IMR-90 (cell line): ENCODE results near the gene NHLRC2. TPM values are rescaled to one million over a fixed set of nuclear protein-coding genes. Genes with fewer than 3 reads are reported as not detected.

ENCODE experiments used
- ATAC-seq: fragments of 200-7000 bp; cut with Tn5 transposase; 2 replicates; pipeline ENCODE4 v1.9.1; 2020; ENCODE audit warnings: low read depth, mild to moderate bottlenecking, moderate library complexity
- BruUV-seq: library from RNA; stranded (reverse); fragments of 400-500 nt; replicated peaks from 2 replicates; lab custom pipeline; 2021; lab: Mats Ljungman, UMichigan
- CTCF ChIA-PET: fragments of 300-600 bp; formaldehyde crosslinking; extraction: SDS; loops from one replicate; lab custom pipeline; 2021; ENCODE audit warnings: antibody characterized with exemption; lab: Yijun Ruan, JAX
- POLR2A ChIA-PET: fragments of 300-600 bp; sonication (Branson Sonifier 250); formaldehyde crosslinking; loops from one replicate; lab custom pipeline; 2022; ENCODE audit warnings: antibody characterized with exemption; ENCODE audit not compliant: unreplicated experiment; lab: Charles Lee
- DNase-seq: peaks from one replicate; pipeline ENCODE4 v3.0.0; 2013
- H2AFZ ChIP-seq: replicated peaks from 2 replicates; pipeline ENCODE3; 2013; ENCODE audit warnings: low read length, mild to moderate bottlenecking; ENCODE audit not compliant: poor library complexity
- H2AK5ac ChIP-seq: 2 replicates; pipeline ENCODE4 v1.6.1; 2013; ENCODE audit warnings: low read depth, low read length, inconsistent platforms
- H2AK9ac ChIP-seq: replicated peaks from 2 replicates; pipeline ENCODE3; 2013; ENCODE audit warnings: mild to moderate bottlenecking, low read depth, low read length, moderate library complexity; ENCODE audit not compliant: poor library complexity
- H2BK120ac ChIP-seq: 2 replicates; pipeline ENCODE4 v1.6.1; 2013; ENCODE audit warnings: low read depth, low read length, inconsistent platforms
- H2BK15ac ChIP-seq: 3 replicates; pipeline ENCODE4 v1.6.1; 2013; ENCODE audit warnings: low read depth, low read length, inconsistent platforms
- H2BK20ac ChIP-seq: 2 replicates; pipeline ENCODE4 v1.6.1; 2013; ENCODE audit warnings: low read depth, mild to moderate bottlenecking, inconsistent platforms, low read length, moderate library complexity
- H2BK5ac ChIP-seq: 2 replicates; pipeline ENCODE4 v1.6.1; 2013; ENCODE audit warnings: mild to moderate bottlenecking, low read depth, low read length, inconsistent platforms; ENCODE audit not compliant: poor library complexity, severe bottlenecking
- H3K14ac ChIP-seq: replicated peaks from 2 replicates; pipeline ENCODE4 v1.6.1; 2013; ENCODE audit warnings: low read depth, low read length, inconsistent platforms
- H3K18ac ChIP-seq: 2 replicates; pipeline ENCODE4 v1.6.1; 2013; ENCODE audit warnings: low read depth, low read length, control low read depth
- H3K23ac ChIP-seq: 2 replicates; pipeline ENCODE4 v1.6.1; 2013; ENCODE audit warnings: low read depth, low read length, inconsistent platforms
- H3K27ac ChIP-seq: 2 replicates; pipeline ENCODE4 v1.5.1; 2013; ENCODE audit warnings: mild to moderate bottlenecking, control low read depth, low read length; ENCODE audit not compliant: insufficient read depth
- H3K27me3 ChIP-seq: 2 replicates; pipeline ENCODE4 v1.6.1; 2013; ENCODE audit warnings: low read length; ENCODE audit not compliant: control insufficient read depth, insufficient read depth
- H3K36me3 ChIP-seq: 2 replicates; pipeline ENCODE4 v1.6.1; 2013; ENCODE audit warnings: low read length, mixed read lengths; ENCODE audit not compliant: control insufficient read depth, insufficient read depth
- H3K4ac ChIP-seq: 2 replicates; pipeline ENCODE4 v1.6.1; 2013; ENCODE audit warnings: low read depth, low read length, inconsistent platforms
- H3K4me1 ChIP-seq: 2 replicates; pipeline ENCODE4 v1.6.1; 2013; ENCODE audit warnings: low read length, mixed read lengths; ENCODE audit not compliant: control insufficient read depth, insufficient read depth
- H3K4me2 ChIP-seq: 2 replicates; pipeline ENCODE4 v1.6.1; 2013; ENCODE audit warnings: low read depth, mild to moderate bottlenecking, control low read depth, low read length, moderate library complexity
- H3K4me3 ChIP-seq: 2 replicates; pipeline ENCODE4 v1.5.1; 2013; ENCODE audit warnings: low read depth, mild to moderate bottlenecking, control low read depth, low read length, moderate library complexity; ENCODE audit not compliant: insufficient read depth
- H3K56ac ChIP-seq: 2 replicates; pipeline ENCODE4 v1.6.1; 2013; ENCODE audit warnings: low read length, inconsistent platforms; ENCODE audit not compliant: insufficient read depth; ENCODE audit errors: extremely low read depth
- H3K79me1 ChIP-seq, 2 experiments: 2 replicates each; pipeline ENCODE4 v1.6.1; 2013; ENCODE audit warnings: low read length in 2 of 2, inconsistent platforms in 1 of 2, low read depth in 1 of 2
- H3K9ac ChIP-seq: 2 replicates; pipeline ENCODE4 v1.6.1; 2013; ENCODE audit warnings: low read depth, low read length, control low read depth
- H3K9me1 ChIP-seq: 2 replicates; pipeline ENCODE4 v1.6.1; 2013; ENCODE audit warnings: low read length, inconsistent platforms; ENCODE audit not compliant: insufficient read depth
- H3K9me3 ChIP-seq: 2 replicates; pipeline ENCODE4 v1.6.1; 2013; ENCODE audit warnings: low read length; ENCODE audit not compliant: control insufficient read depth, insufficient read depth
- H4K20me1 ChIP-seq: 2 replicates; pipeline ENCODE4 v1.6.1; 2013; ENCODE audit warnings: low read length, inconsistent platforms; ENCODE audit not compliant: insufficient read depth
- H4K5ac ChIP-seq: 2 replicates; pipeline ENCODE4 v1.6.1; 2013; ENCODE audit warnings: mild to moderate bottlenecking, low read depth, low read length, control low read depth
- H4K8ac ChIP-seq, 2 experiments: 2 replicates each; pipeline ENCODE4 v1.6.1; 2013; ENCODE audit warnings: low read depth in 2 of 2, low read length in 2 of 2, control low read depth in 1 of 2, inconsistent platforms in 1 of 2
- H4K91ac ChIP-seq: 2 replicates; pipeline ENCODE4 v1.6.1; 2013; ENCODE audit warnings: low read depth, low read length, inconsistent platforms; ENCODE audit not compliant: insufficient read depth
- BHLHE40 ChIP-seq: fragments of 150-350 bp; IDR thresholded peaks from 2 replicates; pipeline ENCODE4 v1.6.1; 2016; ENCODE audit warnings: mild to moderate bottlenecking, low read depth, low read length
- CHD1 ChIP-seq: IDR thresholded peaks from 2 replicates; pipeline ENCODE4 v1.6.1; 2012; ENCODE audit warnings: low read depth, low read length, improper control_type of control experiment
- CTCF ChIP-seq: conservative IDR thresholded peaks from 2 replicates; pipeline ENCODE4 v1.5.1; 2012; ENCODE audit warnings: mild to moderate bottlenecking, low read depth, low read length, improper control_type of control experiment
- ELK1 ChIP-seq: fragments of 150-350 bp; IDR thresholded peaks from 2 replicates; pipeline ENCODE4 v1.6.1; 2016; ENCODE audit warnings: low read depth, mild to moderate bottlenecking, low read length, moderate library complexity, borderline replicate concordance
- FOS ChIP-seq: fragments of 150-350 bp; IDR thresholded peaks from 2 replicates; pipeline ENCODE4 v1.6.1; 2016; ENCODE audit warnings: low read depth, low read length
- MAFK ChIP-seq: IDR thresholded peaks from 2 replicates; pipeline ENCODE4 v1.6.1; 2012; ENCODE audit warnings: low read depth, low read length, improper control_type of control experiment
- MAZ ChIP-seq: IDR thresholded peaks from 2 replicates; pipeline ENCODE4 v1.6.1; 2012; ENCODE audit warnings: low read depth, mild to moderate bottlenecking, low read length, improper control_type of control experiment, moderate library complexity, borderline replicate concordance
- MXI1 ChIP-seq: IDR thresholded peaks from 2 replicates; pipeline ENCODE4 v1.6.1; 2012; ENCODE audit warnings: low read depth, mild to moderate bottlenecking, low read length, moderate library complexity, borderline replicate concordance
- NFE2L2 ChIP-seq: fragments of 150-350 bp; IDR thresholded peaks from 2 replicates; pipeline ENCODE4 v1.6.1; 2016; ENCODE audit warnings: low read depth, mild to moderate bottlenecking, low read length
- POLR2A ChIP-seq: IDR thresholded peaks from 2 replicates; pipeline ENCODE4 v1.6.1; 2012; ENCODE audit warnings: mild to moderate bottlenecking, low read depth, low read length
- RCOR1 ChIP-seq: IDR thresholded peaks from 2 replicates; pipeline ENCODE4 v1.6.1; 2012; ENCODE audit warnings: mild to moderate bottlenecking, low read length, improper control_type of control experiment; ENCODE audit not compliant: insufficient replicate concordance
- RFX5 ChIP-seq: IDR thresholded peaks from 2 replicates; pipeline ENCODE4 v1.8.0; 2012; ENCODE audit warnings: low read depth, mild to moderate bottlenecking, low read length, moderate library complexity
- SMC3 ChIP-seq: fragments of 150-350 bp; IDR thresholded peaks from 2 replicates; pipeline ENCODE4 v1.6.1; 2016; ENCODE audit warnings: low read depth, mild to moderate bottlenecking, antibody characterized with exemption, low read length, moderate library complexity
- WGBS, 2 experiments: methylation state at CpG; one replicate each; pipeline versions ENCODE4 v1.1.5 to v1.1.7; 2013; ENCODE audit warnings: missing lambda C conversion rate in 2 of 2; ENCODE audit not compliant: insufficient read length in 1 of 2; ENCODE audit errors: extremely low coverage in 2 of 2; 5-methylcytosine and 5-hydroxymethylcytosine counted together
- dilution Hi-C: fragments of 300-500 bp; cut with HindIII; formaldehyde crosslinking; loops from one replicate; pipeline ENCODE4 v1.14.3; 2018; ENCODE audit warnings: low sequenced_read_pairs; ENCODE audit not compliant: unreplicated experiment
- in situ Hi-C: fragments of 300-500 bp; cut with MboI; formaldehyde crosslinking; loops from 3 replicates; pipeline ENCODE4 v1.14.3; 2019; ENCODE audit warnings: low sequenced_read_pairs, inconsistent platforms, mixed read lengths
- intact Hi-C: fragments of 100-400 bp; cut with micrococcal nuclease; formaldehyde crosslinking; loops from 2 replicates; pipeline ENCODE4 v1.10.0; 2022
- polyA plus RNA-seq, 3 experiments: library from polyadenylated mRNA; depleted of rRNA; stranded (reverse); fragments of >200 nt; gene quantifications; 2 replicates each; pipeline ENCODE4 v1.2.3, GENCODE V29; 2012; ENCODE audit warnings: low replicate concordance in 1 of 3
- total RNA-seq: library from RNA; depleted of rRNA; stranded (reverse); fragments of >200 nt; gene quantifications from 2 replicates; pipeline ENCODE4 v1.2.3, GENCODE V29; 2012
- TF ChIP-seq, protein P1 (sequence below): fragments of 150-350 bp; IDR thresholded peaks from 2 replicates; pipeline ENCODE4 v1.6.1; 2017; ENCODE audit warnings: mild to moderate bottlenecking, antibody characterized with exemption, low read length, low read depth

The NHLRC2 gene
- total and polyA plus RNA-seq, 2 of the 4 experiments (the other 2 are of a cell fraction) = 3.0 to 11.8 TPM

- TF ChIP-seq CHD1 (no peak), MAZ (no peak), POLR2A (no peak), CTCF (no peak), ELK1 (no peak), MAFK (no peak), MXI1 (no peak), NFE2L2 (no peak), FOS (no peak), RCOR1 (no peak), SMC3 (no peak), RFX5 (no peak), BHLHE40 (no peak)
- TF ChIP-seq, protein P1, sequence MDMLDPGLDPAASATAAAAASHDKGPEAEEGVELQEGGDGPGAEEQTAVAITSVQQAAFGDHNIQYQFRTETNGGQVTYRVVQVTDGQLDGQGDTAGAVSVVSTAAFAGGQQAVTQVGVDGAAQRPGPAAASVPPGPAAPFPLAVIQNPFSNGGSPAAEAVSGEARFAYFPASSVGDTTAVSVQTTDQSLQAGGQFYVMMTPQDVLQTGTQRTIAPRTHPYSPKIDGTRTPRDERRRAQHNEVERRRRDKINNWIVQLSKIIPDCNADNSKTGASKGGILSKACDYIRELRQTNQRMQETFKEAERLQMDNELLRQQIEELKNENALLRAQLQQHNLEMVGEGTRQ = no peak
- no peak overlapping the region for H3K9ac ChIP-seq
- H3K27ac ChIP-seq = no peak overlapping the region
- H2BK15ac ChIP-seq = no peak overlapping the region
- DNase-seq (no peak), ATAC-seq (no peak)
- no peaks in the 10 kb centered on the region; the same call in 1 of the 2 replicates for H3K4me1 ChIP-seq
- H4K20me1 ChIP-seq = no peaks in the 10 kb centered on the region
- no peak overlapping the region for H3K14ac ChIP-seq
- no peaks in the 10 kb centered on the region for H3K79me1 ChIP-seq
- H3K18ac ChIP-seq = no peak overlapping the region
- WGBS, 2 experiments = no CpG with 5 or more reads among the region's 4 CpGs
- no peak overlapping the region for H3K4me2 ChIP-seq
- no peaks in the 10 kb centered on the region for H3K36me3 ChIP-seq
- H4K91ac ChIP-seq = no peak overlapping the region
- H3K23ac ChIP-seq = no peak overlapping the region
- H3K4me3 ChIP-seq = no peak overlapping the region
- H2AK9ac ChIP-seq = no peak overlapping the region
- in situ Hi-C loops (no loop called here), intact Hi-C loops (no loop called here), dilution Hi-C loops (no loop called here)
- H2BK5ac ChIP-seq = no peak overlapping the region
- H2AK5ac ChIP-seq = no peak overlapping the region
- peaks cover 5% of the 10 kb centered on the region for H3K27me3 ChIP-seq
- BruUV-seq = no TSS peak
- H2BK20ac ChIP-seq = no peak overlapping the region
- no peak overlapping the region for H3K56ac ChIP-seq
- H3K4ac ChIP-seq = no peak overlapping the region
- no peak overlapping the region for H2AFZ ChIP-seq
- H3K9me1 ChIP-seq = no peaks in the 10 kb centered on the region
- no peak overlapping the region for H4K5ac ChIP-seq
- no peak overlapping the region for H2BK120ac ChIP-seq
- H3K9me3 ChIP-seq = no peaks in the 10 kb centered on the region; the same call in 1 of the 2 replicates
- no peak overlapping the region for H4K8ac ChIP-seq
- ChIA-PET CTCF (no interaction called here), POLR2A (no interaction called here)
Observed at GRCh38 chr10:113823389-113823788, 31.1 kb upstream of the NHLRC2 start.
